K562 (cell line): ENCODE results near the gene CD151. TPM values are rescaled to one million over a fixed set of nuclear protein-coding genes. Genes with fewer than 3 reads are reported as not detected.

Experiments
- ATAC-seq: fragments of 200-7000 bp; cut with Tn5 transposase; 3 replicates; pipeline ENCODE4 v1.9.1; 2020; ENCODE audit warnings: moderate library complexity
- BruUV-seq: library from RNA; stranded (reverse); fragments of 400-500 nt; replicated peaks from 2 replicates; lab custom pipeline; 2021; lab: Mats Ljungman, UMichigan
- CTCF ChIA-PET: fragments of 300-600 bp; formaldehyde crosslinking; extraction: SDS; loops from one replicate; lab custom pipeline; 2021; ENCODE audit warnings: low intra/inter-chr PET ratio; lab: Yijun Ruan, JAX
- POLR2A ChIA-PET: fragments of 300-600, 350-650 bp; sonication (Branson Sonifier 250); formaldehyde crosslinking; extraction: SDS; loops from one replicate; lab custom pipeline; 2021; ENCODE audit warnings: antibody characterized with exemption, inconsistent platforms; lab: Yijun Ruan, JAX
- DNase-seq, 4 experiments: peaks; one replicate each; pipeline versions ENCODE4 v3.0.0 to v3.0.0-alpha.2; 2011 to 2018; ENCODE audit warnings: low spot score in 3 of 4, mixed read lengths in 3 of 4; ENCODE audit errors: extremely low read depth in 1 of 4
- FAIRE-seq: peaks from 2 replicates; lab custom pipeline; 2011; peaks lifted over from hg19 to GRCh38; lab: Jason Lieb, UNC
- H2AFZ ChIP-seq: 2 replicates; pipeline ENCODE4 v1.6.0; 2011; ENCODE audit warnings: low read depth, low read length, control low read depth, inconsistent platforms
- H3K27ac ChIP-seq: fragments of 200-600 bp; 3 replicates; pipeline ENCODE4 v1.8.0; 2011; ENCODE audit warnings: low read depth, mild to moderate bottlenecking, control low read depth, inconsistent platforms, low read length, moderate library complexity, mixed read lengths; ENCODE audit errors: extremely low read depth
- H3K27me3 ChIP-seq, 2 experiments: fragments of 300-600 bp in 1 of 2; 2 replicates in 1 of 2; 3 replicates in 1 of 2; pipeline versions ENCODE4 v1.6.0 to v1.8.0; 2011; ENCODE audit warnings: inconsistent platforms in 2 of 2, low read length in 2 of 2, mild to moderate bottlenecking in 1 of 2, mixed read lengths in 1 of 2, moderate library complexity in 1 of 2; ENCODE audit not compliant: control insufficient read depth in 2 of 2, insufficient read depth in 2 of 2
- H3K36me3 ChIP-seq: fragments of 300-600 bp; 3 replicates; pipeline ENCODE4 v1.8.0; 2011; ENCODE audit warnings: mild to moderate bottlenecking, low read length, inconsistent platforms; ENCODE audit not compliant: control insufficient read depth, insufficient read depth
- H3K4me1 ChIP-seq, 2 experiments: fragments of 200-600 bp in 1 of 2; replicated peaks in 1 of 2; 2 replicates in 1 of 2; 3 replicates in 1 of 2; pipeline versions ENCODE4 v1.5.1 to v1.8.0; 2011; ENCODE audit warnings: inconsistent platforms in 2 of 2, low read length in 2 of 2, mild to moderate bottlenecking in 1 of 2, mixed read lengths in 1 of 2, moderate library complexity in 1 of 2; ENCODE audit not compliant: control insufficient read depth in 2 of 2, insufficient read depth in 2 of 2
- H3K4me2 ChIP-seq: 2 replicates; pipeline ENCODE4 v1.6.1; 2011; ENCODE audit warnings: low read length, control low read depth, inconsistent platforms, mixed read lengths; ENCODE audit not compliant: insufficient read depth
- H3K4me3 ChIP-seq: fragments of 200-600 bp; sonication (generic), shearing (Covaris generic); 2 replicates; pipeline ENCODE4 v1.5.1; 2016; ENCODE audit warnings: control low read depth, inconsistent platforms
- H3K79me2 ChIP-seq: fragments of 200-600 bp; 3 replicates; pipeline ENCODE4 v1.8.0; 2011; ENCODE audit warnings: low read length, inconsistent platforms; ENCODE audit not compliant: control insufficient read depth, insufficient read depth
- H3K9ac ChIP-seq, 2 experiments: 2 replicates each; pipeline versions ENCODE4 v1.6.0 to v1.6.1; 2011; ENCODE audit warnings: low read depth in 2 of 2, low read length in 2 of 2, control low read depth in 1 of 2, inconsistent platforms in 1 of 2, mild to moderate bottlenecking in 1 of 2, mixed read lengths in 1 of 2; ENCODE audit not compliant: insufficient read depth in 1 of 2
- H3K9me1 ChIP-seq: one replicate; pipeline ENCODE4 v1.6.0; 2011; ENCODE audit warnings: inconsistent platforms, mild to moderate bottlenecking, low read length, moderate library complexity; ENCODE audit not compliant: control insufficient read depth, insufficient read depth
- H3K9me3 ChIP-seq: replicated peaks from 2 replicates; pipeline ENCODE4 v1.5.1; 2011; ENCODE audit warnings: low read depth, low read length, inconsistent platforms; ENCODE audit not compliant: control insufficient read depth, insufficient read depth
- H4K20me1 ChIP-seq: replicated peaks from 2 replicates; pipeline ENCODE4 v1.6.1; 2011; ENCODE audit warnings: low read length, inconsistent platforms, mixed read lengths; ENCODE audit not compliant: control insufficient read depth, insufficient read depth
- CBX3 ChIP-seq, 2 experiments: IDR thresholded peaks; 1 replicate in 1 of 2; 2 replicates in 1 of 2; pipeline ENCODE4 v1.6.1; 2012; ENCODE audit warnings: inconsistent platforms in 2 of 2, low read length in 2 of 2, borderline replicate concordance in 1 of 2, control low read depth in 1 of 2
- CBX8 ChIP-seq: fragments of 200-600 bp; sonication (generic); IDR thresholded peaks from 2 replicates; pipeline ENCODE4 v1.6.1; 2012; ENCODE audit warnings: borderline replicate concordance, mixed run types, low read depth, mild to moderate bottlenecking, moderate library complexity, mixed read lengths, low read length, control low read depth, inconsistent platforms; ENCODE audit not compliant: poor library complexity, severe bottlenecking; ENCODE audit errors: extremely low read depth
- EP300 ChIP-seq: IDR thresholded peaks from 2 replicates; pipeline ENCODE4 v1.6.1; 2012; ENCODE audit warnings: low read length, improper control_type of control experiment
- FOXP4 ChIP-seq: sonication (generic); formaldehyde crosslinking; IDR thresholded peaks from 2 replicates; pipeline ENCODE4 v1.8.0; 2022; ENCODE audit warnings: mild to moderate bottlenecking, missing genetic modification reagents, borderline replicate concordance
- GABPA ChIP-seq: fragments of 200-800 bp; sonication (Bioruptor generic); conservative IDR thresholded peaks from 2 replicates; pipeline ENCODE4 v1.6.1; 2016; ENCODE audit warnings: low read depth, missing genetic modification characterization, missing compliant biosample characterization
- KDM2B ChIP-seq: fragments of 250-450 bp; sonication (Bioruptor Pico); IDR thresholded peaks from 2 replicates; pipeline ENCODE4 v1.8.0; 2021; ENCODE audit warnings: mild to moderate bottlenecking, moderate library complexity
- L3MBTL2 ChIP-seq: fragments of 450-650 bp; IDR thresholded peaks from 2 replicates; pipeline ENCODE4 v1.6.1; 2016; ENCODE audit warnings: mild to moderate bottlenecking, moderate library complexity
- MYC ChIP-seq, 2 experiments: fragments of 250-450 bp in 1 of 2; sonication (Bioruptor Pico) in 1 of 2; IDR thresholded peaks; 2 replicates each; pipeline versions ENCODE4 v1.5.1 to v1.6.1; 2012 to 2021; ENCODE audit warnings: low read depth in 2 of 2, borderline replicate concordance in 1 of 2, improper control_type of control experiment in 1 of 2, low read length in 1 of 2, mild to moderate bottlenecking in 1 of 2, moderate library complexity in 1 of 2
- YY1 ChIP-seq, 3 experiments: IDR thresholded peaks; 2 replicates each; pipeline ENCODE4 v1.6.1; 2011; ENCODE audit warnings: low read length in 2 of 3, mild to moderate bottlenecking in 2 of 3, moderate library complexity in 2 of 3, borderline replicate concordance in 1 of 3, control low read depth in 1 of 3, low read depth in 1 of 3; ENCODE audit not compliant: insufficient read depth in 3 of 3, insufficient replicate concordance in 2 of 3, control insufficient read depth in 1 of 3, insufficient read length in 1 of 3; ENCODE audit errors: extremely low read depth in 1 of 3
- ZBTB33 ChIP-seq: sonication (generic); formaldehyde crosslinking; IDR thresholded peaks from 2 replicates; pipeline ENCODE4 v1.8.1; 2023; ENCODE audit warnings: mild to moderate bottlenecking, missing genetic modification reagents
- ZKSCAN8 ChIP-seq: fragments of 200-800 bp; sonication (Bioruptor generic); IDR thresholded peaks from 2 replicates; pipeline ENCODE4 v1.6.1; 2016; ENCODE audit warnings: missing genetic modification characterization, missing compliant biosample characterization
- ZNF347 ChIP-seq: fragments of 450-650 bp; formaldehyde crosslinking; IDR thresholded peaks from 2 replicates; pipeline ENCODE4 v1.4.0; 2020; ENCODE audit warnings: low read depth, mild to moderate bottlenecking, moderate library complexity
- ZNF780A ChIP-seq: fragments of 250-450 bp; sonication (Bioruptor Pico); IDR thresholded peaks from 2 replicates; pipeline ENCODE4 v1.5.0; 2021; ENCODE audit warnings: mild to moderate bottlenecking
- WGBS: fragments of 100-300 bp; shearing (Covaris generic); methylation state at CpG from one replicate; pipeline ENCODE4 v1.1.6; 2016; ENCODE audit warnings: low coverage, mixed read lengths; ENCODE audit not compliant: insufficient coverage; ENCODE audit errors: missing lambda C conversion rate; 5-methylcytosine and 5-hydroxymethylcytosine counted together
- in situ Hi-C: fragments of 300-500 bp; cut with MboI; formaldehyde crosslinking; loops from 4 replicates; pipeline ENCODE4 v1.15.0; 2018; ENCODE audit warnings: inconsistent platforms, mixed read lengths
- intact Hi-C: fragments of 100-400 bp; cut with micrococcal nuclease; formaldehyde crosslinking; loops from 2 replicates; pipeline ENCODE4 v1.14.2; 2022
- polyA plus RNA-seq, 8 experiments: library from polyadenylated mRNA; depleted of rRNA in 4 of 8; stranded (reverse) in 5 of 8; unstranded in 3 of 8; fragments of >200 nt; fragmentation: Nextera tagmentation in 2 of 8; fragmentation: Illumina TruSeq in 1 of 8; extraction: Ambion mirVana in 2 of 8; extraction: Trizol in 1 of 8; gene quantifications; 2 replicates each; pipeline versions ENCODE4 v1.2.1 to v1.2.3, GENCODE V29; 2011 to 2014; ENCODE audit warnings: inconsistent platforms in 1 of 8, missing spikeins in 1 of 8
- total RNA-seq, 7 experiments: library from RNA; depleted of rRNA in 6 of 7; stranded (reverse); fragments of >200 nt in 6 of 7; fragmentation: Illumina TruSeq in 2 of 7; extraction: Trizol in 2 of 7; gene quantifications; 2 replicates each; pipeline versions ENCODE4 v1.2.1 to v1.2.3, GENCODE V29; 2011 to 2021; ENCODE audit warnings: low replicate concordance in 1 of 7
- TF ChIP-seq, protein P1 (sequence below): sonication (generic); formaldehyde crosslinking; IDR thresholded peaks from 2 replicates; pipeline ENCODE4 v1.9.0; 2022; ENCODE audit warnings: mild to moderate bottlenecking, missing genetic modification reagents

Gene CD151
- total and polyA plus RNA-seq, 9 of the 15 experiments (the other 6 are each of a cell fraction or from before 2014, with no cell fraction given) = 2.3 to 187 (median 140) TPM

- FAIRE-seq = peak; percentile 52
- ATAC-seq = peak; percentile 38
- H3K9me3 ChIP-seq = no peaks in the 10 kb centered on the region
- peak in 2 of 4 experiments; percentile 68 to 77 for DNase-seq
- peaks cover 4% of the 10 kb centered on the region for H3K9me1 ChIP-seq
- CTCF ChIA-PET = no interaction called here
- WGBS = 53% methylated on average over 13 of the region's 17 CpGs
- no peak overlapping the region for H3K4me3 ChIP-seq
- peak overlapping the region; percentile 69 for H3K27ac ChIP-seq
- H3K36me3 ChIP-seq = peaks cover 65% of the 10 kb centered on the region; the same call in 2 of the 3 replicates
- BruUV-seq = no TSS peak
- H3K79me2 ChIP-seq = peaks cover 77% of the 10 kb centered on the region
- intact Hi-C loops (no loop called here), in situ Hi-C loops (no loop called here)
- peaks cover 31 to 82% of the 10 kb centered on the region in 2 experiments for H3K4me1 ChIP-seq
- H3K9ac ChIP-seq = peak overlapping the region; percentile 25 to 81; a peak in 2 of 4 replicates
- POLR2A ChIA-PET = interaction anchor here (0.6 to 5.2 kb wide), 4 partner anchors 11 to 24 kb away, joined by 3 to 36 read pairs (median 4); partner anchors contain the start of genes CRACR2B and PNPLA2
- no peak overlapping the region for H3K4me2 ChIP-seq
- H4K20me1 ChIP-seq = peaks cover 7% of the 10 kb centered on the region
- H2AFZ ChIP-seq = no peak overlapping the region
- H3K27me3 ChIP-seq = no peaks in the 10 kb centered on the region
- TF ChIP-seq L3MBTL2 (peak; percentile 78), YY1 (IDR thresholded peaks at IDR 0.05; ENCODE audit: borderline replicate concordance in 1 of 3, control insufficient read depth in 1 of 3, extremely low read depth in 1 of 3, insufficient read depth in 3 of 3, insufficient read length in 1 of 3, insufficient replicate concordance in 2 of 3, low read depth in 1 of 3, low read length in 2 of 3) (peak in 1 of 3 experiments; percentile 24), ZBTB33 (CRISPR knock-in tag) (peak; percentile 96), CBX8 (no peak), ZNF347 (CRISPR knock-in tag) (no peak), KDM2B (CRISPR knock-in tag) (no peak), ZKSCAN8 (CRISPR knock-in tag) (no peak), FOXP4 (CRISPR knock-in tag) (no peak; the same call in 1 of the 2 replicates), MYC (IDR thresholded peaks at IDR 0.05; ENCODE audit: low read depth, low read length) (peak; percentile 86), MYC (CRISPR knock-in tag; IDR thresholded peaks at IDR 0.05; ENCODE audit: borderline replicate concordance, low read depth) (no peak), GABPA (tag) (no peak), CBX3 (IDR thresholded peaks at IDR 0.05; ENCODE audit: borderline replicate concordance in 1 of 2, low read length in 2 of 2) (0 out of 3 replicates have a peak, but pooled peaks of 1 of the 2 experiments have one; percentile 36), ZNF780A (CRISPR knock-in tag) (no peak), EP300 (no peak)
- TF ChIP-seq, protein P1, sequence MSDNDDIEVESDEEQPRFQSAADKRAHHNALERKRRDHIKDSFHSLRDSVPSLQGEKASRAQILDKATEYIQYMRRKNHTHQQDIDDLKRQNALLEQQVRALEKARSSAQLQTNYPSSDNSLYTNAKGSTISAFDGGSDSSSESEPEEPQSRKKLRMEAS (CRISPR knock-in tag) = peak; percentile 95
Observed at GRCh38 chr11:838441-839279, 5.9 kb downstream of the CD151 start.
